ENCODE results near the gene MUC13. TPM values are rescaled to one million over a fixed set of nuclear protein-coding genes. Genes with fewer than 3 reads are reported as not detected.

The MUC13 gene
- polyA plus RNA-seq, 4 donors: 0.03 TPM; not detected in 3

DNA sequence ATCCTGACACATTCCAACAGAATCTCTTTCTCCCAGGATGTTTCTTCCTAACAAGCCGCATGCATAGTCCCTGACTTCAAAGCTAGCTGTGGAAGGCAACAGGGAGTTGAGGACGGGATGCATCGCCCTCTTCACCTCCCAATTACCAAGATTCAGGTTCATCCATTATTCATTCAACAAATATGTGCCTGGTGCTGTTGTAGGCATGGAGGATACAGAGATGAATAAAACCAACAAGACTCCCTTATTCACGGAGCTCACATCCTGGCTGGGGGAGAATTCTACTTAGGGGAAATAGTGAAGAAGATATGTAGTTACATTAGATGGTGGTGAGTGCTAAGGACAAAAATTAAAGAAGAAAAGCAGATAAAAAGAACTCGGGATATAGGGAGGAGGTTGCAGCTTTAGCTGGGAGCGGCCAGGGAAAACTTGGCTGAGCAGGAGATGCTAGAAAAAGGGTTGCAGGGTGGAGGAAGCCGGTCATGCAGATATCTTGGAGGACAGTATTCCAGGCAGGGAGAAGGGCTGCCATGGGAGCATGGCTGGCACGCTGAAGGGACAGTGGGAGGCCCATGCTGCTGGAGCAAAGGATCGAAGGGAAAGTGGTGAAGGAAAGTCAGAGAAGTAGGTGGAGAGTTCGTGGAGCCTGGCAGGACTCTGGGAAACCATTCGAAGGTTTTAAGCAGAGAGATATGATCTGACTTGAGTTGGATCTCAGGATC lies 52.4 kb downstream of the MUC13 start:
- DNase-seq (ENCODE audit: low read depth in 4 of 4, low spot score in 3 of 4): no peak

DNA sequence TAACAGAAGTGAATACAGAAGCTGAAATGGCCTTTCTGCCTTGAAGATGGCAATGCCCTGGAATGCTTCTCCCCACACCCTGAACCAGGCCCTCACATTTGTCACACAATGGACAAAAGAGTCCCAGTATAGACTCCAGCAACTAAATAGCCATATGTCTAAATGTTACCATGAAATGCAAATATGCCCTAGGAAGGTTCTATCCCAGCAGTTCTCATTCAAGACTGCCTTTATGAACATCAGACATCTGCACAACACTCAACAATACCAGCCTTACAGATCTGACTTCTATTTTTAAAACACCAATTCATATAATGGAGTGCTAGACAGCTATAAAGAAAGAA lies 55.2 kb downstream of the MUC13 start:
- DNase-seq (ENCODE audit: low read depth in 4 of 4, low spot score in 3 of 4): no peak

- no peak for DNase-seq (ENCODE audit: low read depth in 4 of 4, low spot score in 3 of 4)
Observed at GRCh38 chr3:124878561-124879336, 55.8 kb downstream of the MUC13 start.

DNA sequence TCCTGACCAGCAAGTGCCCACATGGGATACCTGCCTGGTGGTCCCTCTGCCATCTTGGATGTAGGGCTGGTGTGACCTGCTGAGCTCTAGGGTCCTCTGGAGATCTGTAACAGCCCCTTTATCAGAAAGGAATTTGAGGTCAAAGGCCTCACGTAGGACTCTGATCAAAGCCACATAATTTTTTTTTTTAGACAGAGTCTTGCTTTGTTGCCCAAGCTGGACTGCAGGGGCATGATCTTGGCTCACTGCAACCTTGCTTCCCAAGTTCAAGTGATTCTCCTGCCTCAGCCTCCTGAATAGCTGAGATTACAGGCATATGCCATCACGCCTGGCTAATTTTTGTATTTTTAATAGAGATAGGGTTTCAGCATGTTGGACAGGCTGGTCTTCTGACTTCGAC lies 56.9 kb downstream of the MUC13 start:
- DNase-seq (ENCODE audit: low read depth in 4 of 4, low spot score in 3 of 4): no peak

- DNase-seq (ENCODE audit: low read depth in 4 of 4, low spot score in 3 of 4): no peak
Observed at GRCh38 chr3:124876401-124876878, 58.1 kb downstream of the MUC13 start.

GRCh38 chr3:124873226-124873625 lies 61.3 kb downstream of the MUC13 start:
- DNase-seq (ENCODE audit: low read depth in 4 of 4, low spot score in 3 of 4): no peak

- DNase-seq (ENCODE audit: low read depth in 4 of 4, low spot score in 3 of 4): no peak
Observed at GRCh38 chr3:124867511-124867910, 67.0 kb downstream of the MUC13 start.

DNA sequence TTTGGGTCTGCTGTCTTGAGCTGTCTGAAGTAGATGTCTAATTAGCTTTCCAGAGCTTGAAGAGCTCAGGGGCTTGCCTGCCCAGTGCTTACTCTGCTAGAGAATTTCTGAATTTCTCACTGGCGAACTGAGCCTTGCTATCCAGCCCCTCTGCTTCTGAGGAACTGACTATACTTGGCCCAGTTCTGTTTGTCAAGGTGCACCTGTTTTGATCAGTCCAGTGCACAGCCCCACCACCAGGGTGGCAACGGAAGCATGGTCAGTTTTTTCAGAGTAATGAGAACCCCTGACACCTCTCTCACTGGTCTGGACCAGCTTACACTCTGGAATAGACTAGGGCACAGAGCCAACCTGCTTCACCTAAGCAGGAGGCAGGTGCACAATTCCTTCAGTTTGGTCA lies 72.5 kb downstream of the MUC13 start:
- DNase-seq (ENCODE audit: low read depth in 4 of 4, low spot score in 3 of 4): no peak

- no peak for DNase-seq (ENCODE audit: low read depth in 4 of 4, low spot score in 3 of 4)
Observed at GRCh38 chr3:124861041-124861440, 73.5 kb downstream of the MUC13 start.

DNA sequence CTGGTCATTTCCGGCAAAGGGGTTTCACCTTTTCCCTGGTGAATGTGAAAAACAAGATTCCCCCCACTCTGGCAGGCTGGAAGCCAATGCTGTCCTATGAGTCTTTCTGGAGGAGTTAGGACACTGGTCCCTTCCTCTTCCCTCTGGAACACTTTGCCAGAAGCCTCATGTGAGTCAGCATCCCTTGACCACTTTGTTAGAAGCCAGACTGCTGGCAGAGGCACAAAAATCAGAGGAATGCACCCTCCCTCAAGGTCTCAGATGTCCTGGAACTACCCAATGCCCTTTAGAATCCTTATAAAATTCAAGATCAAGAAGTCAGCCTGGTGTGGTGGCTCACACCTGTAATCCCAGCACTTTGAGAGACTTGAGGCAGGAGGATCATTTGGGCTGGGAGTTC lies 74.0 kb downstream of the MUC13 start:
- no peak for DNase-seq (ENCODE audit: low read depth in 4 of 4, low spot score in 3 of 4)

- DNase-seq (ENCODE audit: low read depth in 4 of 4, low spot score in 3 of 4): no peak
Observed at GRCh38 chr3:124859025-124859424, 75.5 kb downstream of the MUC13 start.

GRCh38 chr3:124858275-124858674 lies 76.3 kb downstream of the MUC13 start:
- DNase-seq (ENCODE audit: low read depth in 4 of 4, low spot score in 3 of 4): no peak

DNA sequence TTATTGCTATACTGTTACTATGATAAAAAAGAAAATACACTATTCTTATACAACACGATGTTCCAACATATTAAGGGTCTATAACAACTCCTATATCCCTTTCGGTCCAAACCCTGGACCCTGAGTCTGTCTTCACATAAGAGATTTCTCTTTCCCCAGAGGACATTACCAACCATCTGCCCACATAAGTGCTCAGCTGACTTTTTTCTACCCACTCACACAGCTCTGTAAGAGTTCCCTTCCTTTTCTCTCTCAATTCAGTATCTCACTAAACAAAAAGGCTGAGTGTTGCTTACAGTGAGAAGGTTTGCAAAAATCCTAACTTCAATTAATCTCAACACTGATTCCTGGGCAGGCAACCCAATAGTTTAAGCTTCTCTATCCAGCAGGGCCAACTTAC lies 77.9 kb downstream of the MUC13 start:
- no peak for DNase-seq (ENCODE audit: low read depth in 4 of 4, low spot score in 3 of 4)

Other genes starting within 250 kb of the MUC13 start
- 10 to 100 TPM; 40.1 to 51.6 (median 44.7) TPM for gene UMPS, start 204.3 kb downstream of the MUC13 start, polyA plus RNA-seq (ENCODE audit: insufficient read length in 4 of 4)
- 100 to 1,000 TPM in 3 of 4 donors, 10 to 100 TPM in 1; 98.4 to 106 (median 105) TPM for gene ITGB5, start 47.4 kb downstream of the MUC13 start, polyA plus RNA-seq (ENCODE audit: insufficient read length in 4 of 4)
- gene HEG1, start 121.2 kb upstream of the MUC13 start, polyA plus RNA-seq (ENCODE audit: insufficient read length in 4 of 4): 10 to 100 TPM; 29.0 to 33.0 (median 31.0) TPM